Activated T-helper 1 cell treated with anti-CD3 and anti-CD28 coated beads, Interleukin-12 subunit alpha, Interleukin-12 subunit beta, Interleukin-2, Interleukin-4 antibody, amounts not matched to agents 30 ng/mL and 10 ng/mL and 1 ng/mL, durations not matched to agents 14 hours and 24 hours and 36 hours (primary cell): Measurements from ENCODE around the gene COIL. TPM values are rescaled to one million over a fixed set of nuclear protein-coding genes. Genes with fewer than 3 reads are reported as not detected.

Source experiments
- DNase-seq: peaks from one replicate; pipeline ENCODE4 v3.0.0; 2021; ENCODE audit warnings: low spot score
- H3K27ac Mint-ChIP-seq: one replicate; pipeline ENCODE4 v1.8.0; 2021; ENCODE audit warnings: mild to moderate bottlenecking, mixed read lengths
- H3K27me3 Mint-ChIP-seq: one replicate; pipeline ENCODE4 v1.8.0; 2022; ENCODE audit warnings: mild to moderate bottlenecking, moderate library complexity, mixed read lengths; ENCODE audit not compliant: insufficient read depth
- H3K36me3 Mint-ChIP-seq: one replicate; pipeline ENCODE4 v1.8.0; 2021; ENCODE audit warnings: low read depth, mixed read lengths
- H3K4me1 Mint-ChIP-seq: one replicate; pipeline ENCODE4 v1.8.0; 2021; ENCODE audit warnings: low read depth, mixed read lengths
- H3K4me3 Mint-ChIP-seq: one replicate; pipeline ENCODE4 v1.8.0; 2021; ENCODE audit warnings: mild to moderate bottlenecking, moderate library complexity, mixed read lengths
- H3K9me3 Mint-ChIP-seq: one replicate; pipeline ENCODE4 v1.8.0; 2021; ENCODE audit warnings: mixed read lengths
- intact Hi-C: fragments of 100-400 bp; cut with micrococcal nuclease; formaldehyde crosslinking; loops from one replicate; pipeline ENCODE4 v1.15.1; 2024
- total RNA-seq: library from RNA; stranded (reverse); gene quantifications from 2 replicates; pipeline ENCODE4 v1.2.3, GENCODE V29; 2022

COIL gene
- total RNA-seq: 21.0 and 25.2 TPM in 2 replicates

GRCh38 chr17:56960596-56961538, at the start of gene COIL:
Gene COIL (minus strand): TSS chr17:56961050. CDS start chr17:56961019, 31 bp downstream.
- H3K9me3 Mint-ChIP-seq: no peaks in the 10 kb centered on the region
- H3K27ac Mint-ChIP-seq: peak within 1 kb of the TSS; percentile 84
- peaks cover 22% of the 10 kb centered on the region for H3K4me1 Mint-ChIP-seq
- DNase-seq: peak; percentile 89
- H3K4me3 Mint-ChIP-seq: peak within 1 kb of the TSS; percentile 82
- H3K36me3 Mint-ChIP-seq: peaks cover 2% of the 10 kb centered on the region
- intact Hi-C loops: loop anchor here (1.0 to 5.0 kb wide), 7 partner anchors 17 to 369 kb away; partner anchors contain the start of genes AKAP1, DGKE, NOG and SCPEP1
- no peaks in the 10 kb centered on the region for H3K27me3 Mint-ChIP-seq

GRCh38 chr17:57010487-57010886, 49.6 kb upstream of the COIL start:
- H3K27me3 Mint-ChIP-seq: peaks cover 11% of the 10 kb centered on the region
- H3K9me3 Mint-ChIP-seq: no peaks in the 10 kb centered on the region
- no peak overlapping the region for H3K4me3 Mint-ChIP-seq
- no peak overlapping the region for H3K27ac Mint-ChIP-seq
- H3K4me1 Mint-ChIP-seq: peaks cover 14% of the 10 kb centered on the region
- intact Hi-C loops: no loop called here
- no peaks in the 10 kb centered on the region for H3K36me3 Mint-ChIP-seq
- DNase-seq: no peak

GRCh38 chr17:57009737-57010445, 49.0 kb upstream of the COIL start:
- Mint-ChIP-seq H3K4me3 (no peak overlapping the region), H3K9me3 (no peaks in the 10 kb centered on the region)
- intact Hi-C loops: no loop called here

GRCh38 chr17:57008958-57009357, 48.1 kb upstream of the COIL start:
- no peaks in the 10 kb centered on the region for H3K36me3 Mint-ChIP-seq
- H3K4me1 Mint-ChIP-seq: peaks cover 14% of the 10 kb centered on the region
- H3K27me3 Mint-ChIP-seq: peaks cover 11% of the 10 kb centered on the region
- DNase-seq: no peak
- no peak overlapping the region for H3K4me3 Mint-ChIP-seq
- H3K27ac Mint-ChIP-seq: no peak overlapping the region
- no peaks in the 10 kb centered on the region for H3K9me3 Mint-ChIP-seq
- intact Hi-C loops: no loop called here

More at GRCh38 chr17:57009737-57010445, 49.0 kb upstream of the COIL start:
- DNase-seq: peak; percentile 22
- Mint-ChIP-seq H3K27me3 (peaks cover 11% of the 10 kb centered on the region), H3K27ac (no peak overlapping the region), H3K4me1 (peaks cover 14% of the 10 kb centered on the region), H3K36me3 (no peaks in the 10 kb centered on the region)

- peaks cover 5% of the 10 kb centered on the region for H3K27me3 Mint-ChIP-seq
- no peak overlapping the region for H3K27ac Mint-ChIP-seq
- intact Hi-C loops: no loop called here
- H3K9me3 Mint-ChIP-seq: no peaks in the 10 kb centered on the region
- no peak overlapping the region for H3K4me3 Mint-ChIP-seq
- H3K4me1 Mint-ChIP-seq: peaks cover 14% of the 10 kb centered on the region
- H3K36me3 Mint-ChIP-seq: no peaks in the 10 kb centered on the region
- DNase-seq: no peak
Measured at GRCh38 chr17:57006040-57006439, 45.2 kb upstream of the COIL start.

GRCh38 chr17:57004944-57005579, 44.2 kb upstream of the COIL start:
- intact Hi-C loops: no loop called here
- no peak for DNase-seq
- Mint-ChIP-seq H3K4me1 (peaks cover 11% of the 10 kb centered on the region), H3K36me3 (no peaks in the 10 kb centered on the region), H3K27ac (no peak overlapping the region), H3K27me3 (peaks cover 5% of the 10 kb centered on the region), H3K4me3 (no peak overlapping the region), H3K9me3 (no peaks in the 10 kb centered on the region)

- H3K27ac Mint-ChIP-seq: no peak overlapping the region
- H3K27me3 Mint-ChIP-seq: no peaks in the 10 kb centered on the region
- H3K9me3 Mint-ChIP-seq: no peaks in the 10 kb centered on the region
- no peaks in the 10 kb centered on the region for H3K4me1 Mint-ChIP-seq
- H3K4me3 Mint-ChIP-seq: no peak overlapping the region
- no peak for DNase-seq
- intact Hi-C loops: no loop called here
- no peaks in the 10 kb centered on the region for H3K36me3 Mint-ChIP-seq
Measured at GRCh38 chr17:57002904-57003303, 42.1 kb upstream of the COIL start.

- no peak for DNase-seq
- no peaks in the 10 kb centered on the region for H3K9me3 Mint-ChIP-seq
- H3K27ac Mint-ChIP-seq: no peak overlapping the region
- H3K4me1 Mint-ChIP-seq: no peaks in the 10 kb centered on the region
- H3K4me3 Mint-ChIP-seq: no peak overlapping the region
- H3K36me3 Mint-ChIP-seq: no peaks in the 10 kb centered on the region
- intact Hi-C loops: no loop called here
- no peaks in the 10 kb centered on the region for H3K27me3 Mint-ChIP-seq
Measured at GRCh38 chr17:57001541-57001940, 40.7 kb upstream of the COIL start.

- Mint-ChIP-seq H3K9me3 (no peaks in the 10 kb centered on the region), H3K27me3 (no peaks in the 10 kb centered on the region), H3K36me3 (no peaks in the 10 kb centered on the region), H3K27ac (no peak overlapping the region), H3K4me3 (no peak overlapping the region), H3K4me1 (no peaks in the 10 kb centered on the region)
- no peak for DNase-seq
- intact Hi-C loops: no loop called here
Measured at GRCh38 chr17:56997313-56997712, 36.5 kb upstream of the COIL start.

GRCh38 chr17:56995766-56996165, 34.9 kb upstream of the COIL start:
- no peak for DNase-seq
- Mint-ChIP-seq H3K36me3 (no peaks in the 10 kb centered on the region), H3K27me3 (no peaks in the 10 kb centered on the region), H3K27ac (no peak overlapping the region), H3K4me3 (no peak overlapping the region), H3K9me3 (no peaks in the 10 kb centered on the region), H3K4me1 (no peaks in the 10 kb centered on the region)
- intact Hi-C loops: no loop called here

- Mint-ChIP-seq H3K27me3 (no peaks in the 10 kb centered on the region), H3K4me1 (no peaks in the 10 kb centered on the region), H3K4me3 (no peak overlapping the region), H3K9me3 (no peaks in the 10 kb centered on the region), H3K36me3 (no peaks in the 10 kb centered on the region), H3K27ac (no peak overlapping the region)
- intact Hi-C loops: no loop called here
- DNase-seq: no peak
Measured at GRCh38 chr17:56994009-56994792, 33.4 kb upstream of the COIL start.

GRCh38 chr17:56992364-56992763, 31.5 kb upstream of the COIL start:
- Mint-ChIP-seq H3K9me3 (no peaks in the 10 kb centered on the region), H3K27ac (no peak overlapping the region), H3K27me3 (no peaks in the 10 kb centered on the region), H3K4me1 (no peaks in the 10 kb centered on the region), H3K4me3 (no peak overlapping the region), H3K36me3 (no peaks in the 10 kb centered on the region)
- intact Hi-C loops: no loop called here
- DNase-seq: no peak
